GM20000 (cell line): ENCODE measurements around the gene MIPOL1.
A peak's percentile ranks its signal among the peaks of the same experiment; 100 is the strongest.

ENCODE experiments used
- DNase-seq: peaks from one replicate; pipeline ENCODE4 v3.0.0; 2012; ENCODE audit warnings: low spot score
- CTCF ChIP-seq: IDR thresholded peaks from 2 replicates; pipeline ENCODE4 v1.5.1; 2012; ENCODE audit warnings: mild to moderate bottlenecking, control low read depth; ENCODE audit errors: extremely low read depth, missing control alignments

The MIPOL1 gene

GRCh38 chr14:37569729-37570128, 372.0 kb downstream of the MIPOL1 start:
- TF ChIP-seq CTCF = no peak

GRCh38 chr14:37571391-37571790, 373.7 kb downstream of the MIPOL1 start:
- TF ChIP-seq CTCF = no peak
- DNase-seq = no peak

More at GRCh38 chr14:37569729-37570128, 372.0 kb downstream of the MIPOL1 start:
- DNase-seq = no peak

DNA sequence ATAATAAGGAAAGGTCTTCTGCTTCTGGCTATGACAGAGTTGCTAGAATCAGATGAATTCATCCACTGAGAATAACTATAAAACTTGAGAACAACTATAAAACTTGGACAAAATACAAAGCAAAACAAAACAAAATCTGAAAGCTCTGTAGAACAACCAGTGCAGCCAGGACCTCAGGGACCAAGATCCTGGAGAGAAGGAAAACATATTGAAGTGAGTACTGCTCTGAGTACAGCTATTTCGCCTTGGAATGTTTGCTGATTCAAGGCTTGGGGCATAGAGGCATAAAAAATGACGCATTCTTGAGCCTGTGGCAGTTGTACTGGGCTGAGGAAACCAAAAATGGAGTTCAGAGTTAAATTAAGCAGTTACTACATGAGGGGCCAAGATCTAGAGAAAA, 375.6 kb downstream of the MIPOL1 start:
- no peak for TF ChIP-seq CTCF
- DNase-seq = no peak

GRCh38 chr14:37579274-37579673, 381.5 kb downstream of the MIPOL1 start:
- TF ChIP-seq CTCF = no peak
- DNase-seq = no peak

DNA sequence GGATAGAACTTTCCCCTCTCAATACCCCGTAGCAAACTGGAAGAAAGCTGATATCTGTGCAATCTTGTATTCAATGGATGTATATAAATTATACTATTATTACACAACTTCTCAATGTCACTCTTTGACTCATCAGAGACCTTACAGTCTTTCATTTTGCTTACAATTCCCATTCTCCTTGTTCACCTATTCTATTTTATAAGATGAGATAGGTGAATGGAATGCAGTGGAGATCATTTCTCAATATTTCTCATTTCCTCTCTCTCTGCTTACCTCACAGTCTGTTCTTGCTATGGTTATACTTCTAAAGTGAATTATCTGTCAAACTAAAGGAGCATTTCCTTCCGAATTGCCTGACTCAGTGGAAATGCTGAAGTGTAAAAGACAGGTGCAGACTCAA, 382.4 kb downstream of the MIPOL1 start:
- TF ChIP-seq CTCF = no peak
- DNase-seq = no peak

DNA sequence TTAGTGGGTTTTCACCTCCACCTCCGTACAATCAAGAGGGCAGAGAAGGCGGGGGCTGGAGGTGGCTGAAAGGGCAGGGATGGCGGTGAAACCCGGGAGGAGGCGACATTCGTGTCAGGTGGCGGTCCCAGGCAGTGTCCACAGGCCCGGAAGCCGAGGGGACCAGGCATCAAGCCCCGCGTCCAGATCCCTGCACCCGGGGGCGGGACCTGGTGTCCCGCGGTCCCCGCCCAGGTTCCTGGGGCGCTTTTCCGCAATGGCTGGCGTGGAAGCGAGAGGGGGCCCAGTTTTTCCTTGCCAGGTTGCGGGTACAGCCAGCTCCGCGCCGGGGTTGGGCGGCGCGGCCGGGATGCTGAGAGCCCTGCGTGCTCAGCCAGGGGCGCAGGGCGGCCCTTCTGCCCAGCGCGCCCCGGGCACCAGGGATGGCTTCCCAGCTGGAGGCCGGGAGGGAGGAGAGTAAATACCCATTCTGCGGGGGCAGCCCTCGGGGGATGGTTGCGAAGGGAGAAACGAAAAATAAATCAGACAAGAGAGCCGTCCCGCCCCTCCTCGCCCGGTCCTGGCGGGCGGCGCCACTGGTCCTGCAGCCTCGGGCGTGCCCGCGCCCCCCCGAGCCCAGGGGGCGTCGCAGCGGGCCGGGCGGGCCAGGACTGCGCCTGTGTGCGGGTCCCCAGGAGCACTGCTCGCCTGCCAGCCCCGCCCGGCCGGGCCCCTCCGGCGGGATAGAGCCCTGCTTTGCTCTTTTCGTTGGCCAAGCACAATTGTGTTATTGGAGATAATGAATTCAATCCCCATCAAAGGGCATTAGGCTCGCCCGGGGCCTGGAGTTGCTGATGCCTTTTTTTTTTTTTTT, 385.8 kb downstream of the MIPOL1 start:
- DNase-seq = peak; percentile 16
- no peak for TF ChIP-seq CTCF

- peak; percentile 29 for DNase-seq
- no peak for TF ChIP-seq CTCF
These were observed 386.7 kb downstream of the MIPOL1 start for GRCh38 chr14:37584211-37585100.
